ENCODE data around the gene DRC7. TPM values are rescaled to one million over a fixed set of nuclear protein-coding genes. Genes with fewer than 3 reads are reported as not detected.

Gene DRC7
- total RNA-seq, 1 experiment from 2014 or later = not detected

GRCh38 chr16:57757883-57758282, 63.3 kb downstream of the DRC7 start:
- ATAC-seq = no peak
- in situ Hi-C loops (cut with HindIII; ENCODE audit: low pct_unique_long_range_greater_than_20kb, low sequenced_read_pairs) = no loop called here
- H3K4me1 ChIP-seq (ENCODE audit: control insufficient read depth, insufficient read depth, low read length) = no peaks in the 10 kb centered on the region
- H3K27ac ChIP-seq (ENCODE audit: low read length) = no peak overlapping the region
- ChIA-PET POLR2A (no interaction called here), CTCF (interaction anchor here (0.6 kb wide), 1 partner anchor 21 kb away, joined by 3 read pairs; no protein-coding TSS in a partner anchor)
- intact Hi-C loops (cut with micrococcal nuclease; ENCODE audit: unreplicated experiment) = loop anchor here (2.0 to 10.0 kb wide), 2 partner anchors 105 to 247 kb away; partner anchors contain the start of genes USB1 and ZNF319
- no peak for DNase-seq (ENCODE audit: low read depth, low spot score)
- H3K36me3 ChIP-seq (ENCODE audit: control insufficient read depth, insufficient read depth, low read length) = no peaks in the 10 kb centered on the region
- no TSS peak for BruUV-seq (replicated peaks)
- H3K4me3 ChIP-seq (ENCODE audit: low read depth in 2 of 2, low read length in 2 of 2) = no peak overlapping the region
- no peak for TF ChIP-seq POLR2AphosphoS5 (IDR thresholded peaks at IDR 0.05; ENCODE audit: low read depth, low read length)
- TF ChIP-seq SIN3A (IDR thresholded peaks at IDR 0.05; ENCODE audit: borderline replicate concordance, insufficient read depth, low read depth, low read length) = no peak
- TF ChIP-seq, protein P1, sequence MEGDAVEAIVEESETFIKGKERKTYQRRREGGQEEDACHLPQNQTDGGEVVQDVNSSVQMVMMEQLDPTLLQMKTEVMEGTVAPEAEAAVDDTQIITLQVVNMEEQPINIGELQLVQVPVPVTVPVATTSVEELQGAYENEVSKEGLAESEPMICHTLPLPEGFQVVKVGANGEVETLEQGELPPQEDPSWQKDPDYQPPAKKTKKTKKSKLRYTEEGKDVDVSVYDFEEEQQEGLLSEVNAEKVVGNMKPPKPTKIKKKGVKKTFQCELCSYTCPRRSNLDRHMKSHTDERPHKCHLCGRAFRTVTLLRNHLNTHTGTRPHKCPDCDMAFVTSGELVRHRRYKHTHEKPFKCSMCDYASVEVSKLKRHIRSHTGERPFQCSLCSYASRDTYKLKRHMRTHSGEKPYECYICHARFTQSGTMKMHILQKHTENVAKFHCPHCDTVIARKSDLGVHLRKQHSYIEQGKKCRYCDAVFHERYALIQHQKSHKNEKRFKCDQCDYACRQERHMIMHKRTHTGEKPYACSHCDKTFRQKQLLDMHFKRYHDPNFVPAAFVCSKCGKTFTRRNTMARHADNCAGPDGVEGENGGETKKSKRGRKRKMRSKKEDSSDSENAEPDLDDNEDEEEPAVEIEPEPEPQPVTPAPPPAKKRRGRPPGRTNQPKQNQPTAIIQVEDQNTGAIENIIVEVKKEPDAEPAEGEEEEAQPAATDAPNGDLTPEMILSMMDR (IDR thresholded peaks at IDR 0.05) = no peak
- TF ChIP-seq TCF7L2 (IDR thresholded peaks at IDR 0.05; ENCODE audit: low read depth, low read length) = no peak
- TF ChIP-seq, protein P2, sequence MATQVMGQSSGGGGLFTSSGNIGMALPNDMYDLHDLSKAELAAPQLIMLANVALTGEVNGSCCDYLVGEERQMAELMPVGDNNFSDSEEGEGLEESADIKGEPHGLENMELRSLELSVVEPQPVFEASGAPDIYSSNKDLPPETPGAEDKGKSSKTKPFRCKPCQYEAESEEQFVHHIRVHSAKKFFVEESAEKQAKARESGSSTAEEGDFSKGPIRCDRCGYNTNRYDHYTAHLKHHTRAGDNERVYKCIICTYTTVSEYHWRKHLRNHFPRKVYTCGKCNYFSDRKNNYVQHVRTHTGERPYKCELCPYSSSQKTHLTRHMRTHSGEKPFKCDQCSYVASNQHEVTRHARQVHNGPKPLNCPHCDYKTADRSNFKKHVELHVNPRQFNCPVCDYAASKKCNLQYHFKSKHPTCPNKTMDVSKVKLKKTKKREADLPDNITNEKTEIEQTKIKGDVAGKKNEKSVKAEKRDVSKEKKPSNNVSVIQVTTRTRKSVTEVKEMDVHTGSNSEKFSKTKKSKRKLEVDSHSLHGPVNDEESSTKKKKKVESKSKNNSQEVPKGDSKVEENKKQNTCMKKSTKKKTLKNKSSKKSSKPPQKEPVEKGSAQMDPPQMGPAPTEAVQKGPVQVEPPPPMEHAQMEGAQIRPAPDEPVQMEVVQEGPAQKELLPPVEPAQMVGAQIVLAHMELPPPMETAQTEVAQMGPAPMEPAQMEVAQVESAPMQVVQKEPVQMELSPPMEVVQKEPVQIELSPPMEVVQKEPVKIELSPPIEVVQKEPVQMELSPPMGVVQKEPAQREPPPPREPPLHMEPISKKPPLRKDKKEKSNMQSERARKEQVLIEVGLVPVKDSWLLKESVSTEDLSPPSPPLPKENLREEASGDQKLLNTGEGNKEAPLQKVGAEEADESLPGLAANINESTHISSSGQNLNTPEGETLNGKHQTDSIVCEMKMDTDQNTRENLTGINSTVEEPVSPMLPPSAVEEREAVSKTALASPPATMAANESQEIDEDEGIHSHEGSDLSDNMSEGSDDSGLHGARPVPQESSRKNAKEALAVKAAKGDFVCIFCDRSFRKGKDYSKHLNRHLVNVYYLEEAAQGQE (IDR thresholded peaks at IDR 0.05; ENCODE audit: insufficient read depth in 1 of 2, low read depth in 2 of 2, low read length in 1 of 2) = no peak
- no peaks in the 10 kb centered on the region for H3K27me3 ChIP-seq (ENCODE audit: control insufficient read depth, insufficient read depth, low read length)
- no peaks in the 10 kb centered on the region for H3K9me3 ChIP-seq (ENCODE audit: control insufficient read depth, insufficient read depth, low read depth, low read length)

- ATAC-seq (no peak), DNase-seq (ENCODE audit: low read depth, low spot score) (no peak)
- Histone ChIP-seq H3K4me1 (ENCODE audit: control insufficient read depth, insufficient read depth, low read length) (no peaks in the 10 kb centered on the region), H3K27ac (ENCODE audit: low read length) (no peak overlapping the region), H3K4me3 (ENCODE audit: low read depth in 2 of 2, low read length in 2 of 2) (no peak overlapping the region), H3K9me3 (ENCODE audit: control insufficient read depth, insufficient read depth, low read depth, low read length) (no peaks in the 10 kb centered on the region), H3K36me3 (ENCODE audit: control insufficient read depth, insufficient read depth, low read length) (no peaks in the 10 kb centered on the region), H3K27me3 (ENCODE audit: control insufficient read depth, insufficient read depth, low read length) (no peaks in the 10 kb centered on the region)
- TF ChIP-seq TCF7L2 (IDR thresholded peaks at IDR 0.05; ENCODE audit: low read depth, low read length) (no peak), POLR2AphosphoS5 (IDR thresholded peaks at IDR 0.05; ENCODE audit: low read depth, low read length) (no peak), SIN3A (IDR thresholded peaks at IDR 0.05; ENCODE audit: borderline replicate concordance, insufficient read depth, low read depth, low read length) (no peak)
- TF ChIP-seq, protein P2 (IDR thresholded peaks at IDR 0.05; ENCODE audit: insufficient read depth in 1 of 2, low read depth in 2 of 2, low read length in 1 of 2) = no peak
- in situ Hi-C loops (cut with HindIII; ENCODE audit: low pct_unique_long_range_greater_than_20kb, low sequenced_read_pairs) (no loop called here), intact Hi-C loops (cut with micrococcal nuclease; ENCODE audit: unreplicated experiment) (loop anchor here (10.0 kb wide), 1 partner anchor 246 kb away; the partner anchor contains the start of genes USB1 and ZNF319)
- ChIA-PET CTCF (interaction anchor here (0.6 kb wide), 1 partner anchor 21 kb away, joined by 3 read pairs; no protein-coding TSS in a partner anchor), POLR2A (no interaction called here)
- BruUV-seq (replicated peaks) = no TSS peak
These were observed 63.9 kb downstream of the DRC7 start for GRCh38 chr16:57758331-57759117.
